NCI-H2107 treated with DMSO at 0.1 percent for 48 hours (cell line): ENCODE measurements around the gene LRRC31.

Experiments used
- DNase-seq: peaks from one replicate; lab custom pipeline; 2025; ENCODE audit not compliant: unreplicated experiment; lab: John Stamatoyannopoulos, UW

Gene LRRC31

DNA sequence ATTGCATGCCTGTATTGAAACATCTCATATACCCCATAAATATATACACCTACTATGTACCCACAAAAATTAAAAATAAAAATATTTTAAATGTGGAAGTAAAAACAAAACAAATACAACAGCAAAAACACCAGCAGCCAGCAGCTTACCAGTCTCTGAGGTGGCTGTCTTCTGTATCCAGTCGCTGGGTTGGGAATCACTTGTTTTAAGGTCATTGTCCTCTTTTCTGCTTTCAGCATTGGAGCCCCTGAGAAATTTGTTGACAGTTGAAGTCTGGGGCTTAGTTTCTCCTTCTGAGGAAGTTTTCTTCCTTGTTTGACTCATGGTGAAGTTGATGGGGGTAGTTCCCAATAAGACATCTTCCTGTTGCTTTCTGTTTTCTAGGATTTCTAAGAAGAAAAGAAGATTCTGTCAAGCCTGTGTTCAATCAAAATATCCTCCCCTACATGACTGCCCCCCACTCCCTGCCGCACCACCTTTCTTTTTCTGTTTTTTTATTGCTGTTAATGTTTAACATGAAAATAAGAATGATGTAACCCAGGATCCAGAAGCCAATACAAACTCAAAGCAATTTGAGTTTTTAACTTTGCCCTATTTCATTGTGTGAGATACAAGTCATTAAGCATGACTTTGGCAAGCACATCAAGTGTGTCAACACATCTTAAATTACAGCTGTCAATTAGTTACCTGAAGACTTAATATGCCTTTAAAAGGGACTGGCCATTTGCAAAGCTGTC, at the start of gene LRRC31:
LRRC31 (minus strand) TSS at position 452 of the 737 bp plus-strand sequence; CDS start at position 324, 128 bp downstream.
- DNase-seq: no peak

GRCh38 chr3:169914321-169914720, 44.6 kb upstream of the LRRC31 start:
- no peak for DNase-seq

DNA sequence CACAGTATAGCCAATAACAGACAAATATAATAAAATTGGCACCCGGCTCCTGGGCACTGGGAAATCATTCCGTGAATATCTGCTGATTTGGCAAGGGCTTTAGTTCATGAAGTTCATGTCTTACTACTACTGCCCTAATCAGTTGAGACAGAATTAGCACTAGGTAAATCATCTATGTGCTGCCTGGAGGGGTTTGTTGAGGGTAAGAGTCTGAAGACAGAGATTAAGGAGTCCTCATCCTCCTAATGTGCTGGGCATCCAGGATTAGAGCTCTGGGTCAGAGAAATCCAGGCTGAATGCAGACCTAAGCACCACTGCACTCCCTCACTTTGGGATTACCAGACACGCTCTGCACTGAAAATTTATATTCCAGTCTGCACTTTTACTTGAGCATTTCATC, 43.6 kb upstream of the LRRC31 start:
- DNase-seq: no peak

DNA sequence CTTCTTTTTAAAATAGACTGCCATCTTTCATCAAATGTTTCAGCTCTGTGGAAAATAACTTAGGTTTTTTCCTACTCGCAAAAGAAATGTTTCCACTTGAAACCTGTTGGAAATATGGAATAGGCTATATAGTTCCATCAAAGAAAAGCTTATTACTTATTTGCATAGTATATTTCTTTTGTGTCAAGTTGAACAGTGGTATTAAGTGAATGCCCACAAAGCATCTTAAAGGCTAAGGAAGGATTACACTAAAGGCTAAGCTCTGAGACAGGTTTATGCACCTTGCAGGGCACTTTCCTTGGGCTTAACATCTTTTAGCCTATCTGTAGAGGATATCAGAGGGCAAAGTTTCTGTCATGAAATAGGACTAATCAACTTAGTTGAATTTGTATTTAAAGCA, 41.5 kb upstream of the LRRC31 start, which contains the start of gene SAMD7:
SAMD7 (plus strand) TSS at position 301 of the 400 bp plus-strand sequence. CDS start 7,927 bp downstream, outside the sequence.
- DNase-seq: no peak

- DNase-seq: no peak
Measured at GRCh38 chr3:169907944-169908343, 38.2 kb upstream of the LRRC31 start.

- DNase-seq: no peak
Measured at GRCh38 chr3:169907476-169907875, 37.7 kb upstream of the LRRC31 start.

GRCh38 chr3:169905404-169905803, 35.7 kb upstream of the LRRC31 start:
- no peak for DNase-seq

DNA sequence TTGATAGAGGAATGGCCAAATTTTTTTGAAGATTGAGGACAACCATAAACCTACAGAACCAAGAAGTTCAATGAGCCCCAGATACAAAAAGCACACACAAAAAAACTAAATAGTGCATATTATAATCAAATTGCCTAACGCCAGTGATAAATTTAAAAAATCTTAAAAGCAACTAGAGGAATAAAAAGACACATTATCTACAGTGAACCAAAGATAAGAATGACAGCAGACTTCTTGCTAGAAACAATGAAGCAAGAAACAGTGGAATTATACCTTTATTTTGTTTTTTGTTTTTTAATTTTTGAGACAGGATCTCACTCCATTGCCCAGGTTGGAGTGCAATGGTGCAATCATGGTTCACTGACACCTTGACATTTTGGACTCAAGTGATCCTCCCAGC, 31.7 kb upstream of the LRRC31 start:
- no peak for DNase-seq

GRCh38 chr3:169897284-169897683, 27.5 kb upstream of the LRRC31 start:
- no peak for DNase-seq

DNA sequence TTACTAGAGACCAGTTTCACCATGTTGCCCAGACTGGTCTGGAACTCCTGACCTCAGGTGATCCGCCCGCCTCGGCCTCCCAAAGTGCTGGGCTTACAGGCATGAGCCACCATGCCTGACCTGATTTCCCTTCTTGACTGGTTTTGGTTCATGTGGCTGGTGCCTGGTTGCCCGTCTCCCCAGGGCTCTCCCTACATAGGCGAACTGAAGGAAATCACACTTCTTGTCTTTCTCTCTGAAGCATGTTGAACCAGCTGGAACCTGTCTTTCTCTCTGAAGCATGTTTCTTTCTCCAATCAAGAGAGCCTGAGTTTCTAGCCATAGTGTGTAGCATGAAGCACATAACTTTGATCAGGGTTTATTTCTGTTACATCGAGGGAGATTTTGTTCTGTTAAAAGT, 25.3 kb upstream of the LRRC31 start:
- DNase-seq: no peak

DNA sequence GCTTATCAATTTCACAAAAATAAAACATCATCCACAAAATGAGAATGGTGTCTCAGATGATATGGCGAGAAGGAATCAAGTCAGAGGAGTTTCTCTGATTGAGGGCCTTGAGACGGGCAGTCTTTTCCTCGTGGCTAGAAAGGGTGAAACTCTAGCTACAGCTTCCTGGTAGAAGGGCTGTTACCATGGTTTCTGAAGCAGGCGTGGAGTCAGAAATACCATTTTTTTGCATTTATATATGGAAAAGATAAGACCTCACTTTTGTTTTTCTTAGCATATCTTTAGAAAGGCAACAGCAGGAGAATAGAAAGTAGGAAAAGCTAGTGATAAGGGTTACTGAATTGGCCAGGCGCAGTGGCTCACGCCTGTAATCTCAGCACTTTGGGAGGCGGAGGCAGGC, 24.4 kb upstream of the LRRC31 start:
- no peak for DNase-seq

- no peak for DNase-seq
Measured at GRCh38 chr3:169891886-169892285, 22.2 kb upstream of the LRRC31 start.

GRCh38 chr3:169886671-169887070, 16.9 kb upstream of the LRRC31 start:
- DNase-seq: no peak

DNA sequence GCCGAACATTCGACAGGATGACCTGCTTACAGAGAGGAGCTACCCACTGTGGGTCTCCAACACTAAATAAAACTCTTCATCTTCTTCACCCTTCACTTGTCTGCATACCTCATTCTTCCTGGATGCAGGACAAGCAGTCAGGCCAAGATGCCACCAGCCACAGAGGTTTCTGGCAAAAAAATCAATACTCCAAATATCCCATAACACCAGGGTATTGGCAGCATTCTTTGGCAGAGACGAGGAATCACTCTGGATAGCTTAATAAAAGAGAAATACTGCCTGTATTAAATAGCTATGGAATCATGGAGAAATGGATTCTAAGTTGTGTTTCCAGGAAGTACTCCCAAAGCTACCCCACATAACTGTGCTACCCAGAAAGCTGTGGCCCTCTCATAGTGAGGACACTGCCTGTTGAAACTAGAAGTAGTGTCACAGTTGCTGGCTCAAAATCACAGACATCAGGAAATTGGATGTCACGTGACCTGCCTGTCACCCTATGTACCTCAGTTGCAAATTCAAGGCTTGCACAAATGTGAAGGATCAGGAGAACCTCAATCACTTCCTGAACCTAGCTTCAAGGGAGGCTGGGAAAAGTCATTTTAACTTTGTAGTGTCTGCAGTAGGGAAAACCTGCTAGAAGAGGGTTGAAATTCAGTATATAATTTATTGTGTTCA, 11.0 kb upstream of the LRRC31 start:
- no peak for DNase-seq

GRCh38 chr3:169879845-169880575, 10.3 kb upstream of the LRRC31 start:
- DNase-seq: no peak

DNA sequence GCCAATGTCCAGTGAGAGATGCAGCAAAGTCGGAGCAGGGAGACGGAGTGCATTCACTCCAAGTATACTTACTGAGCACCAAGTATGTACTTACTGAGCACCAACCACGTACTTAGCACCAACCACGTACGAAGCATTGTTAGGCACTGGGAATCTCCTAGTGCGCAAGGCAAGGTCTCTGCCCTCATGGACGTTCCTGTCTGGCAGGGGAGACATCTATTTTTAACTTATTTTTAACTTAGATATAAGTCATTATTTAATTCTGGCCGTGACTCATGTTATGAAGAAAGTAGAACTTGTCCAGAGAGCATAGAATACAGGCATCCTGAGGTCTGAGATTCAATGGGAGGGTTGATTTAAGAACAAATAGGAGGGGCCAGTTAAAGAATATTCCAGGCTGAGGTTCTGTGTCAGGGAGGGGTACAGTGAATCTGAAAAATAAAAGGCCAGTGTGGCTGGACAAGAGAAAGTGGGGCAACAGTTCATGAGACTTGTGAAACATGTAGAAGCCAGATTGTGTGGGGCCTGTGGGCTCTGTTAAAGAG, 9.3 kb upstream of the LRRC31 start:
- no peak for DNase-seq

DNA sequence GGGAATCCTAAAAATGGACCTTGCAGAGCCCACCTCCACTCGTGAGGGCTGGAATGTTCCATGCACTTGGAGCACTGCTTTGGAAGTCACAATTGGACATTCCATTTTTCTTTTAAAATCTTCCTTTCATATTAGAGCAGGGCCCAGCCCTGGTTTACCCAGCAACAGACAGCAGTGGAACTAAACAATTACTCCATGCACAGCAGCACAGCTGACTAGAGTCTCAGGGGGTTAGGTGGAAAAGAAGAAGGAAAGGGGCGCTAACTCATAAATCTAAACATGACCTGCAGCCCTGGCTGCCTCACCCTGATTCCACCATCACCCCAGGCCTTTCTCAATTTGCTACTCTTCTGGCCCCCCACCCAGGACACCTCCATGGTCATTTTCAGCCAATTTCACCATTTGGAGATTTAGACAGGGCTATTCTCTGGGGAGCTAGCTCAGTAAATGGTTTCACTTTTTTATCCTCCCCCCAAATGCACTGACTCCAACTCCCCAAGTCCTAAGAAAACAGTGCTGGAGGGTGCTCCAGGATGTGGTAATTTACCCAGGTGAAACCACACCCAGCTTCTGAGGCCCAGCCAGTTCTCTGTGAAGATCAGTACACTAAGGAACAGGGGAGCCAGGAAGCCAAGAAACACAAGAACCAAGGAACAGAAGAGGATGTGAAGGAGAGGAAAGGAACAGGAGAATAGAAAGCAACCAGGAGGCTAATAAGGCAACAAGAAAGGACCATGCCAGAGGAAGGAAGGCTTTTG, 1.6 kb upstream of the LRRC31 start:
- DNase-seq: no peak

GRCh38 chr3:169868369-169868768, 1.4 kb downstream of the LRRC31 start:
- no peak for DNase-seq

- no peak for DNase-seq
Measured at GRCh38 chr3:169867584-169868210, 2.0 kb downstream of the LRRC31 start.

- DNase-seq: no peak
Measured at GRCh38 chr3:169865176-169865767, 4.5 kb downstream of the LRRC31 start.
